BJ (cell line): ENCODE results near the gene FRA10AC1. TPM values are rescaled to one million over a fixed set of nuclear protein-coding genes. Genes with fewer than 3 reads are reported as not detected.

Source experiments
- CTCF ChIA-PET: fragments of 350-600 bp; formaldehyde crosslinking; extraction: SDS; loops from one replicate; lab custom pipeline; 2021; ENCODE audit warnings: antibody characterized with exemption, inconsistent platforms; lab: Yijun Ruan, JAX
- POLR2A ChIA-PET: fragments of 300-600 bp; sonication (Branson Sonifier 250); formaldehyde crosslinking; extraction: SDS; loops from one replicate; lab custom pipeline; 2021; ENCODE audit warnings: antibody characterized with exemption; lab: Charles Lee
- DNase-seq: peaks from one replicate; pipeline ENCODE4 v3.0.0-alpha.2; 2011; ENCODE audit warnings: low read depth
- H3K27me3 ChIP-seq: 2 replicates; pipeline ENCODE4 v1.6.0; 2011; ENCODE audit warnings: low read length; ENCODE audit not compliant: control insufficient read depth, insufficient read depth
- H3K36me3 ChIP-seq: 2 replicates; pipeline ENCODE4 v1.5.1; 2011; ENCODE audit warnings: low read length; ENCODE audit not compliant: control insufficient read depth, insufficient read depth
- H3K4me3 ChIP-seq: 2 replicates; pipeline ENCODE4 v1.5.1; 2011; ENCODE audit warnings: low read depth, mild to moderate bottlenecking, control low read depth, low read length
- CTCF ChIP-seq: IDR thresholded peaks from 2 replicates; pipeline ENCODE4 v1.5.1; 2011; ENCODE audit warnings: low read depth, mild to moderate bottlenecking, control low read depth, inconsistent platforms, low read length, moderate library complexity; ENCODE audit not compliant: insufficient read depth
- polyA plus RNA-seq: library from polyadenylated mRNA; depleted of rRNA; stranded (reverse); fragments of >200 nt; gene quantifications from 2 replicates; pipeline ENCODE4 v1.2.3, GENCODE V29; 2011

Gene FRA10AC1
- polyA plus RNA-seq, 1 experiment = 2.1 TPM

GRCh38 chr10:93723153-93723552 lies 20.8 kb upstream of the FRA10AC1 start:
- no peaks in the 10 kb centered on the region for H3K36me3 ChIP-seq
- DNase-seq = no peak
- no peak overlapping the region for H3K4me3 ChIP-seq
- ChIA-PET POLR2A (no interaction called here), CTCF (no interaction called here)
- peaks cover 12% of the 10 kb centered on the region for H3K27me3 ChIP-seq
- TF ChIP-seq CTCF = no peak

DNA sequence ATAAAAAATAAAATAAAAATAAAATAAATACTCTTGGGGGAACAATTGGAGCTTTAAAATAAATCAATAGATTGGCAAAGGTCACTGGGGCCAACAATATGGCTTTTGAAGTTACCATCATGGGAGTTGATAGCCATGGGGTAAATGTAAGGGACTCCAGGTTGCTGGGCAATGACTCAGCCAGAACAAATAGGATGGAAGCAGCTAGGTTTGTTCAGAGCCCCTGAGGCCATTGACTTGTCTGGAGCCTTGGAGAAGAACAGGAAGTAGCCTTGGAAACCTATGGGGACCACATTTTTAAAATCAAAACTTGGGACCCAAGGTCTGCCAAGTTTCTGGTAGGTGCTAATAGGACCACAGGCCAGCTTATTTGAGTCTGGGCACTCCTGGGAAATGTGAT lies 20.2 kb upstream of the FRA10AC1 start:
- TF ChIP-seq CTCF = no peak
- no peak for DNase-seq
- peaks cover 9% of the 10 kb centered on the region for H3K27me3 ChIP-seq
- POLR2A ChIA-PET = no interaction called here
- H3K4me3 ChIP-seq = no peak overlapping the region
- CTCF ChIA-PET = no interaction called here
- H3K36me3 ChIP-seq = no peaks in the 10 kb centered on the region

GRCh38 chr10:93719901-93720300 lies 17.5 kb upstream of the FRA10AC1 start:
- ChIA-PET CTCF (interaction anchor here (1.3 to 1.7 kb wide), 2 partner anchors 12 to 17 kb away, joined by 3 to 7 read pairs; partner anchors contain the start of gene FRA10AC1), POLR2A (no interaction called here)
- DNase-seq = no peak

DNA sequence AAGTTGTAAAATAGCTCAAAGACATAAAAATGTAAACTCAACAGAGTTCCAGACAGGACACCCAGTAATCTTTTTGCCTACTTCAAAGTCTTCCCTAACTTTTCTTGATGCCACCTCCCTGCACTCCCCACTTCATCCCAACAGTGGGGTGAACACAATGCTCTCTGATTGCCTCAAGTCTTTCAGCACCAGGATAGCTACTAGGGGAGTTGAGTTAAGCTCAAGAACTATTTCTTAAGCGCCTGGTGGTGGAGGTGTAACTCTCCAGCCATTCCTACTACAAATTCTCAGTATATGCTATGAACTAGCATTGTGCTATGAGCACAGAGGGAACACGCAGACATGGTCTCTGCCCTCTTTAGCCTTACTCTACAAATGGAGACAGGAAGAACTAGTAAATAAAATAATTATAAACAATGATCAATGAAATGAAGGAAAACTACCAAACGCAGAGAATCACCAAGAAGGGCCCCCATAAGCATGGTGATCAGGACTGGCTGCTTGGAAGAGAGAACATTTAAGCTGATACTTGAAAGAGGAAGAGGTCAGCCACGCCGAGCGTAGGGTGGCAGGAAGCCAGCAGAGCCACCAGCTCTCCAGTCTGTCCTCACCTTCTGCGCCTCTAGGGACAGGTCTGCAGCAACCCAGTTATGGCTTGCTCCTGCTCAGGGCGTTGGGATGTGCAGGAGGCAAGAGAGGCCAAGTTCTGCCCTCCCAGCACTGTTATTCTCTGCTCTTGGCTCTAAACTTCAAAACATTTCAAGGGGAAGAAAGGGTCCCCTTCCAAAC lies 16.7 kb upstream of the FRA10AC1 start:
- no peak overlapping the region for H3K4me3 ChIP-seq
- H3K36me3 ChIP-seq = no peaks in the 10 kb centered on the region
- peaks cover 4% of the 10 kb centered on the region for H3K27me3 ChIP-seq
- no peak for DNase-seq
- no peak for TF ChIP-seq CTCF
- POLR2A ChIA-PET = no interaction called here
- CTCF ChIA-PET = interaction anchor here (0.9 to 1.7 kb wide), 4 partner anchors 11 to 97 kb away, joined by 3 to 7 read pairs (median 4); partner anchors contain the start of gene FRA10AC1

More at GRCh38 chr10:93719901-93720300, 17.5 kb upstream of the FRA10AC1 start:
- no peak overlapping the region for H3K4me3 ChIP-seq
- H3K27me3 ChIP-seq = peaks cover 4% of the 10 kb centered on the region
- no peaks in the 10 kb centered on the region for H3K36me3 ChIP-seq
- no peak for TF ChIP-seq CTCF

DNA sequence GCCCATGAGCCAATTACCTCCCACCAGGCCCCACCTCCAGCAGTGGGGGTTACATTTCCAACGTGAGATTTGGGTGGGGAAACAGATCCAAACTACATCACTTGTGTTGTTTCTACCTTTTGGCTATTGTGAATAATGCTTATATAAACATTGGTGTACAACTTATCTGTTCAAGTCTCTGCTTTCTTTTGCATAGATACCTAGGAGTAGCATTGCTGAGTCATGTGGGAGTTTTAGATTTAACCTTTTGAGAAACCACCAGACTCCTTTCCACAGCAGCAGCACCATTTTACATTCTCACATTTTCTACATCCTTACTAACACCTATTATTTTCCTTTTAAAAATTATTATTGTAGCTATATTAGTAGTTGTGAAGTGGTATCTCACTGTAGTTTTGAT lies 14.4 kb upstream of the FRA10AC1 start:
- ChIA-PET CTCF (no interaction called here), POLR2A (no interaction called here)
- H3K27me3 ChIP-seq = peaks cover 4% of the 10 kb centered on the region
- no peak for DNase-seq
- no peak overlapping the region for H3K4me3 ChIP-seq
- H3K36me3 ChIP-seq = no peaks in the 10 kb centered on the region
- TF ChIP-seq CTCF = no peak
